Epithelial cell of esophagus (primary cell): Measurements from ENCODE around the gene ZC3HAV1.

ENCODE experiments used
- DNase-seq: peaks from one replicate; pipeline ENCODE4 v3.0.0; 2010; ENCODE audit warnings: low read depth
- H3K4me3 ChIP-seq: 2 replicates; pipeline ENCODE4 v1.5.1; 2011; ENCODE audit warnings: mild to moderate bottlenecking, low read length, control low read depth
- CTCF ChIP-seq: IDR thresholded peaks from 2 replicates; pipeline ENCODE4 v1.5.1; 2011; ENCODE audit warnings: low read depth, mild to moderate bottlenecking, low read length, control low read depth, inconsistent platforms; ENCODE audit not compliant: insufficient read depth; ENCODE audit errors: missing control alignments

ZC3HAV1 gene

DNA sequence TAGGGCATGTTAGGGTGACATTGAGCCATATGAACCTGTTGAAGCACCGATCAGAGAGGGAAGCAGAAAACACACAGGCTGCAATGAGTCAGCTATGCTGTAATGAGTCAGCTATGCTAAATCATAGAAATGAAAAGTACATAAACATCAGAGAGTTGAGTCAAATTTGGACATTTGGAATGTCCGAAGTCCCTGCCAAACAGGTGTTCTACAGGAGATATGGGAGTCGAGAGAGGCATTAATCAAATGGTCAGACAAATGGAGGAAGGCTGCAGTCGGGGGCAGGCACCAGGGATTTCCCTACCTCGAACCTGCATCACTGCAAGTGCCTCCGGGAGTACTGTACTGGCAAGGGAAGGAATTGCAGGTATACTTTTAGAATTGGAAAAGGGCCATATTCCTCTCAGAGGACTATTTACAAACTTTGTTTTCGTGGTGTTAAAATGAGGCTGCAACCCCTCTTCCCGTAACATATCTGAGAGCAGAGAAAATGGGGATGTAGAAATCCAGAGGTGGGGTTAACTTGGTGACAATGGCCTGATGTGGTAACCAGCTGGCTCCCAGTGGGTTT is 8.8 kb upstream of the ZC3HAV1 start:
- peak; percentile 40 for TF ChIP-seq CTCF
- no peak overlapping the region for H3K4me3 ChIP-seq
- peak; percentile 89 for DNase-seq

DNA sequence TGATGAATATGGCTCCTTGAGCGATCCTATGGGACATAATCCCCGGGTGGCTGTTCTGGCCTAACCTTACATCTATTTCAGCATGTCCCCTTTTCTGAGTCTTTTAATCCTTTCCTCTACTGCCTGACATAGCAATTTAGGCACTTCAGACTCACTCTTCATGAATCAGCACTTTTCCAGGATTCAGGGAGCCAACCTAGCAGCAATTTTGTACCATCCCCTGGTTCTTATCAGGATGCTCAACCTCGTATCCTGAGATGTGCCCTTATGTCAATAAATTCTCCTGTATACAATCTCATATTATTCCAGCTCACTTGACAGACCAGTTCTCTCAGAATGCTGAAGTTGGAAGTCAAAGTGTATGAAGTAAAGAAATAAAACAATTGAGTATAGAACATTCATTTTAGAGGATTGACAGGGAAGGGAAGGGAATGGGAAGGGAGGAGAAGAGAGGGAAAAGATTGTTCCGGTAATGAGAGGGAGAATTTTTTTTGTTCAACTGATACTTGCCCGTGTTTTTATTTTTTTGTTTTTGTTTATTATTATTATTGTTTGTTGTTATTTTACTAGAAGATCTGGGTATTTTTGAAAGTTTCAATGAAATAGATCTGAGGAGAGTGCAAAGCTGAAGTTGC is 8.2 kb upstream of the ZC3HAV1 start:
- no peak for TF ChIP-seq CTCF
- peak; percentile 5 for DNase-seq
- no peak overlapping the region for H3K4me3 ChIP-seq

GRCh38 chr7:139116999-139117398 is 7.5 kb upstream of the ZC3HAV1 start:
- TF ChIP-seq CTCF = no peak
- H3K4me3 ChIP-seq = no peak overlapping the region
- no peak for DNase-seq

GRCh38 chr7:139115104-139115503 is 5.6 kb upstream of the ZC3HAV1 start:
- TF ChIP-seq CTCF = no peak
- H3K4me3 ChIP-seq = no peak overlapping the region
- DNase-seq = no peak

- no peak overlapping the region for H3K4me3 ChIP-seq
- DNase-seq = no peak
- TF ChIP-seq CTCF = no peak
These were observed 5.1 kb upstream of the ZC3HAV1 start for GRCh38 chr7:139114585-139114984.

DNA sequence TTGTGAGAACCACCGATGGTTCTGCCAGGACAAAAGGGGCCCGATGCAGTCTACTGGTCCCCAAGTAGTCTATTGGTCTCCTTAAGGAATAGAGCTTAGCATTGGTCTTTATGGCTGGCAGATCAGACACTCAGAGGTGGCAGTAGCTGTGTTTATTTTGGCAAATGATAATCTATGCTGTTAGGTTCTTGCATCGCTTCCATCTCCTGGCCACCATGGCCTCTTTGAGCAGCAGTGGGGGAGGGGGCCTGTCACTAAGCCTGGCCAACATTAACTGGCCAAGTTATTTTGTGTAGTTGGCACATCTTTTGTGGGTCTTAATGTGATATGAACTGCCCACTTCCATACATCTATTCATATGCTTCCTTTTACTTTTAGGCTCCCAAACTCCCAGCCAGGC is 4.5 kb upstream of the ZC3HAV1 start:
- no peak overlapping the region for H3K4me3 ChIP-seq
- no peak for TF ChIP-seq CTCF
- DNase-seq = no peak

GRCh38 chr7:139112741-139113250 is 3.3 kb upstream of the ZC3HAV1 start:
- no peak for TF ChIP-seq CTCF
- no peak for DNase-seq
- H3K4me3 ChIP-seq = no peak overlapping the region
